GM13976 (cell line): Measurements from ENCODE around the gene DCC.

Experiments used
- DNase-seq: peaks from one replicate; pipeline ENCODE4 v3.0.0; 2012; ENCODE audit warnings: low spot score
- in situ Hi-C: fragments of 300-500 bp; cut with MboI; formaldehyde crosslinking; loops from one replicate; pipeline ENCODE4 v1.12.0; 2022; ENCODE audit warnings: low sequenced_read_pairs, mixed read lengths, inconsistent platforms; ENCODE audit not compliant: unreplicated experiment
- TF ChIP-seq, protein P1 (sequence below): IDR thresholded peaks from 2 replicates; pipeline ENCODE4 v1.5.1; 2012; ENCODE audit warnings: borderline replicate concordance, mild to moderate bottlenecking; ENCODE audit not compliant: insufficient read depth; ENCODE audit errors: extremely low read depth, missing control alignments, control extremely low read depth

DCC gene

GRCh38 chr18:53131001-53131400 is 791.0 kb downstream of the DCC start:
- no peak for DNase-seq
- in situ Hi-C loops, result no loop called here
- TF ChIP-seq, protein P1, sequence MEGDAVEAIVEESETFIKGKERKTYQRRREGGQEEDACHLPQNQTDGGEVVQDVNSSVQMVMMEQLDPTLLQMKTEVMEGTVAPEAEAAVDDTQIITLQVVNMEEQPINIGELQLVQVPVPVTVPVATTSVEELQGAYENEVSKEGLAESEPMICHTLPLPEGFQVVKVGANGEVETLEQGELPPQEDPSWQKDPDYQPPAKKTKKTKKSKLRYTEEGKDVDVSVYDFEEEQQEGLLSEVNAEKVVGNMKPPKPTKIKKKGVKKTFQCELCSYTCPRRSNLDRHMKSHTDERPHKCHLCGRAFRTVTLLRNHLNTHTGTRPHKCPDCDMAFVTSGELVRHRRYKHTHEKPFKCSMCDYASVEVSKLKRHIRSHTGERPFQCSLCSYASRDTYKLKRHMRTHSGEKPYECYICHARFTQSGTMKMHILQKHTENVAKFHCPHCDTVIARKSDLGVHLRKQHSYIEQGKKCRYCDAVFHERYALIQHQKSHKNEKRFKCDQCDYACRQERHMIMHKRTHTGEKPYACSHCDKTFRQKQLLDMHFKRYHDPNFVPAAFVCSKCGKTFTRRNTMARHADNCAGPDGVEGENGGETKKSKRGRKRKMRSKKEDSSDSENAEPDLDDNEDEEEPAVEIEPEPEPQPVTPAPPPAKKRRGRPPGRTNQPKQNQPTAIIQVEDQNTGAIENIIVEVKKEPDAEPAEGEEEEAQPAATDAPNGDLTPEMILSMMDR, result no peak

DNA sequence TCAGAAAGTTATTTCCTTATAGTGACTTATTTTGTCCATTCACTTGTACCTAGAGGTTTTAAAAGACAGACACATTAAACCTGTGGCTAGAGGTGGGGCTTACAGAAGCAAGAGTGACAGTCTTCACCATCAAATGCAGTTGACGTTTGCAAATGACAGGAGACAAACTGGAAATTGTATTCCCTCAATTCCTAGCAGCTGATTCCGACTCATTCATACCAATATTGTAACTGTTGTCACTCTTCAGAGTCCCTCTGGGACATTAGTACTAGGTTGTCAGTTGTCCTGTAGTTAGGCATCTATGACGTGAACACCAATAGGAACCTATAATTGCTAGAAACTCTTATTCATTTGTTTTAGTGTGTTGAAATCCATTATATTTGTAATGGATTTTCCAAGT is 794.7 kb downstream of the DCC start:
- TF ChIP-seq, protein P1, result no peak

GRCh38 chr18:53135654-53136053 is 795.7 kb downstream of the DCC start:
- no peak for DNase-seq
- in situ Hi-C loops, result no loop called here

More for the DNA sequence above, 794.7 kb downstream of the DCC start:
- in situ Hi-C loops, result no loop called here
- no peak for DNase-seq

DNA sequence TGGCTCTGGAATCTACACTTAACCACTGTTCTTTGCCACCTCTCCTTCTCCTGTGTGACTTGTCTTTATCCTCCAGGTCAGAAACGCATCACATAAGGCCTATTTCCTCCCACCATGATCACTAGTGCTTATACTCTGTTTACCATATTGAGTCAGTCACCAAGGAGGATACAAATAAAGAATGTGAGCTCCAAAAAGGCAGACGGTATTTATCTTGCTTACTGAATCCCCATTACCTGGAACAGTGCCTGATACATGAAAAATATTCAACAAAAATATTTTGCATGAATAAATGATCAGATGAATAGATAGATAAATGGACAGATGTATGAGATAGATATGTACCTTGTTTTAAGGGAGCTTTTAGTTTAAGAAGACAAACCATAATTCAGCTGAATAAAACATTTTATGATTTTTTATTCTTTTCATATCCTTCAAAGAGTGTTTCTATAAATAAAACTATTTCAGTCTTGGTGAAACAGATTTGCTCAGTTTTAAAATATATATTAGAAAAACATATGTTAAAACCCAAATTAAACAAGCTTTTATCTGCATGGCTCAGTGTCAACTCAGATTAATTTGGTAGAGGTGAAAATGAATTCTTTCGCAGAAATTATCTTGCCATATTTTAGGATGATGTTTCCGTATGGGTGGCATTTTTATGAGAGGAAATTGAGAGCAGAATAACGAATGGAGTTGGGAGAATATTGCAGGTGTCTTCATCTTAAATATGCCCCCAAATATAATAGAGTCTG is 799.9 kb downstream of the DCC start:
- in situ Hi-C loops, result no loop called here
- DNase-seq, result no peak
- TF ChIP-seq, protein P1, result no peak

More at GRCh38 chr18:53135654-53136053, 795.7 kb downstream of the DCC start:
- TF ChIP-seq, protein P1, result no peak

- no peak for DNase-seq
- TF ChIP-seq, protein P1, result no peak
- in situ Hi-C loops, result no loop called here
Observed at GRCh38 chr18:53142005-53142404, 802.0 kb downstream of the DCC start.

- TF ChIP-seq, protein P1, result no peak
- in situ Hi-C loops, result no loop called here
- no peak for DNase-seq
Observed at GRCh38 chr18:53147472-53147871, 807.5 kb downstream of the DCC start.
